H9 (cell line): ENCODE measurements around the gene NRXN3. TPM values are rescaled to one million over a fixed set of nuclear protein-coding genes. Genes with fewer than 3 reads are reported as not detected.

ENCODE experiments used
- DNase-seq: peaks from one replicate; pipeline ENCODE4 v3.0.0-alpha.2; 2017
- H2AFZ ChIP-seq: one replicate; pipeline ENCODE4 v1.6.1; 2013; ENCODE audit warnings: mild to moderate bottlenecking, low read length, control low read depth, moderate library complexity
- H2AK5ac ChIP-seq: 2 replicates; pipeline ENCODE4 v1.6.1; 2013; ENCODE audit warnings: low read length, control low read depth, mixed read lengths; ENCODE audit not compliant: insufficient read length
- H2BK120ac ChIP-seq: one replicate; pipeline ENCODE4 v1.6.1; 2013; ENCODE audit warnings: low read depth, mild to moderate bottlenecking, low read length, control low read depth, inconsistent platforms; ENCODE audit not compliant: poor library complexity, severe bottlenecking
- H2BK12ac ChIP-seq: 2 replicates; pipeline ENCODE4 v1.6.1; 2013; ENCODE audit warnings: low read length, control low read depth, mixed read lengths, low read depth; ENCODE audit not compliant: insufficient read length
- H2BK15ac ChIP-seq: 2 replicates; pipeline ENCODE4 v1.6.1; 2013; ENCODE audit warnings: low read depth, low read length, control low read depth
- H2BK20ac ChIP-seq: one replicate; pipeline ENCODE4 v1.6.1; 2013; ENCODE audit warnings: low read depth, mild to moderate bottlenecking, low read length, control low read depth, inconsistent platforms; ENCODE audit not compliant: poor library complexity, severe bottlenecking
- H2BK5ac ChIP-seq: 2 replicates; pipeline ENCODE4 v1.6.1; 2013; ENCODE audit warnings: low read length, control low read depth, mixed read lengths; ENCODE audit not compliant: insufficient read length
- H3K14ac ChIP-seq: 2 replicates; pipeline ENCODE4 v1.6.1; 2013; ENCODE audit warnings: low read length, control low read depth; ENCODE audit not compliant: insufficient read depth
- H3K18ac ChIP-seq: 2 replicates; pipeline ENCODE4 v1.6.1; 2013; ENCODE audit warnings: low read depth, mild to moderate bottlenecking, mixed read lengths, low read length, control low read depth; ENCODE audit not compliant: insufficient read length
- H3K23ac ChIP-seq: 2 replicates; pipeline ENCODE4 v1.6.1; 2013; ENCODE audit warnings: low read length, control low read depth, mixed read lengths, low read depth; ENCODE audit not compliant: insufficient read length
- H3K23me2 ChIP-seq: 2 replicates; pipeline ENCODE4 v1.6.1; 2013; ENCODE audit warnings: low read depth, mild to moderate bottlenecking, mixed read lengths, low read length, control low read depth; ENCODE audit not compliant: insufficient read length, poor library complexity, severe bottlenecking
- H3K27ac ChIP-seq: 2 replicates; pipeline ENCODE4 v1.5.1; 2013; ENCODE audit warnings: low read length, control low read depth, mixed read lengths, low read depth; ENCODE audit not compliant: insufficient read length
- H3K27me3 ChIP-seq: 2 replicates; pipeline ENCODE4 v1.6.1; 2013; ENCODE audit warnings: low read length, control low read depth, inconsistent platforms; ENCODE audit not compliant: insufficient read depth
- H3K4ac ChIP-seq: 2 replicates; pipeline ENCODE4 v1.6.1; 2013; ENCODE audit warnings: low read depth, mild to moderate bottlenecking, control low read depth, inconsistent platforms, low read length, moderate library complexity
- H3K4me1 ChIP-seq: 2 replicates; pipeline ENCODE4 v1.6.1; 2013; ENCODE audit warnings: low read length, control low read depth, inconsistent platforms; ENCODE audit not compliant: insufficient read depth
- H3K4me2 ChIP-seq: 2 replicates; pipeline ENCODE4 v1.6.1; 2013; ENCODE audit warnings: low read length, control low read depth, mixed read lengths; ENCODE audit not compliant: insufficient read length, insufficient read depth
- H3K56ac ChIP-seq: 2 replicates; pipeline ENCODE4 v1.6.1; 2013; ENCODE audit warnings: low read depth, mild to moderate bottlenecking, mixed read lengths, low read length, control low read depth; ENCODE audit not compliant: insufficient read length
- H3K79me1 ChIP-seq: 2 replicates; pipeline ENCODE4 v1.6.1; 2013; ENCODE audit warnings: low read depth, mild to moderate bottlenecking, moderate library complexity, low read length, control low read depth, inconsistent platforms; ENCODE audit not compliant: insufficient read depth, poor library complexity, severe bottlenecking
- H3K79me2 ChIP-seq: 2 replicates; pipeline ENCODE4 v1.6.1; 2013; ENCODE audit warnings: low read length, control low read depth, inconsistent platforms; ENCODE audit not compliant: insufficient read depth
- H3K9ac ChIP-seq: 2 replicates; pipeline ENCODE4 v1.6.1; 2013; ENCODE audit warnings: low read length, control low read depth, mixed read lengths; ENCODE audit not compliant: insufficient read length; ENCODE audit errors: extremely low read depth
- H3K9me3 ChIP-seq: one replicate; pipeline ENCODE4 v1.6.1; 2013; ENCODE audit warnings: low read depth, low read length, inconsistent platforms; ENCODE audit not compliant: control insufficient read depth
- H3T11ph ChIP-seq: one replicate; pipeline ENCODE4 v1.6.1; 2013; ENCODE audit warnings: mild to moderate bottlenecking, low read length, control low read depth, inconsistent platforms
- H4K20me1 ChIP-seq: one replicate; pipeline ENCODE4 v1.6.1; 2013; ENCODE audit not compliant: control insufficient read depth, insufficient read length, insufficient read depth
- H4K5ac ChIP-seq: 2 replicates; pipeline ENCODE4 v1.6.1; 2013; ENCODE audit warnings: low read depth, mild to moderate bottlenecking, mixed read lengths, low read length, control low read depth; ENCODE audit not compliant: insufficient read length
- H4K8ac ChIP-seq: replicated peaks from 2 replicates; pipeline ENCODE4 v1.6.1; 2013; ENCODE audit warnings: low read length, control low read depth, mixed read lengths, low read depth; ENCODE audit not compliant: insufficient read length
- H4K91ac ChIP-seq: 2 replicates; pipeline ENCODE4 v1.6.1; 2013; ENCODE audit warnings: low read depth, mild to moderate bottlenecking, moderate library complexity, mixed read lengths, low read length, control low read depth; ENCODE audit not compliant: insufficient read length
- H3K27ac Mint-ChIP-seq, 3 experiments: 2 replicates in 2 of 3; 3 replicates in 1 of 3; pipeline ENCODE4 v1.8.0; 2020 to 2021; ENCODE audit warnings: mixed read lengths in 3 of 3, mild to moderate bottlenecking in 1 of 3, moderate library complexity in 1 of 3
- H3K27me3 Mint-ChIP-seq: 2 replicates; pipeline ENCODE4 v1.8.0; 2021; ENCODE audit warnings: low read depth, mild to moderate bottlenecking, moderate library complexity, mixed read lengths
- H3K36me3 Mint-ChIP-seq, 3 experiments: 2 replicates in 2 of 3; 3 replicates in 1 of 3; pipeline ENCODE4 v1.8.0; 2020 to 2021; ENCODE audit warnings: low read depth in 3 of 3, mixed read lengths in 3 of 3; ENCODE audit not compliant: insufficient read depth in 1 of 3
- H3K4me1 Mint-ChIP-seq, 2 experiments: 2 replicates each; pipeline ENCODE4 v1.8.0; 2020; ENCODE audit warnings: mixed read lengths in 2 of 2
- H3K4me3 Mint-ChIP-seq, 2 experiments: 2 replicates in 1 of 2; 3 replicates in 1 of 2; pipeline ENCODE4 v1.8.0; 2020 to 2021; ENCODE audit warnings: mild to moderate bottlenecking in 2 of 2, mixed read lengths in 2 of 2, moderate library complexity in 1 of 2
- H3K9me3 Mint-ChIP-seq, 2 experiments: 2 replicates in 1 of 2; 3 replicates in 1 of 2; pipeline ENCODE4 v1.8.0; 2020; ENCODE audit warnings: mild to moderate bottlenecking in 2 of 2, mixed read lengths in 2 of 2, moderate library complexity in 1 of 2
- WGBS: extraction: QIAGEN DNeasy Blood & Tissue Kit; methylation state at CpG from one replicate; pipeline ENCODE4 v1.1.7; 2013; ENCODE audit warnings: missing lambda C conversion rate, low lambda C conversion rate, mixed read lengths; ENCODE audit not compliant: insufficient read length; ENCODE audit errors: extremely low coverage; 5-methylcytosine and 5-hydroxymethylcytosine counted together
- total RNA-seq: library from RNA; stranded (reverse); gene quantifications from 2 replicates; pipeline ENCODE4 v1.2.1, GENCODE V29; 2021
- TF ChIP-seq, protein P1 (sequence below): fragments of 200-600 bp; sonication (generic); conservative IDR thresholded peaks from 3 replicates; pipeline ENCODE4 v1.8.0; 2021; ENCODE audit warnings: antibody characterized with exemption, mild to moderate bottlenecking

The NRXN3 gene
- total RNA-seq, 1 experiment from 2014 or later = 1.8 TPM

DNA sequence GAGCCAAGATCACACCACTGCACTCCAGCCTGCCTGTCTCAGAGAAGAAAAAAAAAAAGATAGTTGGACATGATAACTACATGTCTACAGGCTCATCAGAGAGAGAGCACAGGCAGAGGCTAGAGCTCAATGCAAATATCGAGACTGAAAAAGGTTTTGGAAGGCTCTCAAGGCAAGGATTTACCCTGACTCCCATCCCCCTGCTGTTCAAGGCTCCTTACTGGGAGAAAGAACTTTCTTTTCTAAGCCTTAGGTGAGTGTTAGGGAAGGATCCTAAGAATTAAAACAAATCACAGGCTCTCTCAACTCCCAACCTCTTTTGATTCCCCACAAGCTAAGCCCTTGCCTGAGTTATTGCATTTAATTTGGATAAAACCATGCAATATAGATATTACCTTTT is 1516.0 kb downstream of the NRXN3 start:
- no peaks in the 10 kb centered on the region for H3K9me3 ChIP-seq
- no peaks in the 10 kb centered on the region for H3K36me3 Mint-ChIP-seq
- H2BK12ac ChIP-seq = no peak overlapping the region
- peak overlapping the region in 1 of 3 experiments; percentile 59; a peak in 1 of 7 replicates for H3K27ac Mint-ChIP-seq
- WGBS = no CpG with 5 or more reads among the region's 1 CpG
- H2BK15ac ChIP-seq = no peak overlapping the region
- no peak overlapping the region for H3K56ac ChIP-seq
- no peak overlapping the region for H2BK120ac ChIP-seq
- no peak overlapping the region for H2AFZ ChIP-seq
- no peak overlapping the region for H3K9ac ChIP-seq
- DNase-seq = no peak
- no peak overlapping the region for H3K4me3 Mint-ChIP-seq
- peaks cover 4 to 7% of the 10 kb centered on the region in 2 experiments; a peak in 3 of 4 replicates for H3K4me1 Mint-ChIP-seq
- no peak overlapping the region for H3K14ac ChIP-seq
- H4K20me1 ChIP-seq = no peaks in the 10 kb centered on the region
- no peak overlapping the region for H3T11ph ChIP-seq
- H3K23me2 ChIP-seq = no peaks in the 10 kb centered on the region
- no peak overlapping the region for H4K5ac ChIP-seq
- no peaks in the 10 kb centered on the region for H3K27me3 ChIP-seq
- H3K27ac ChIP-seq = no peak overlapping the region
- H2BK5ac ChIP-seq = no peak overlapping the region
- H3K23ac ChIP-seq = no peak overlapping the region
- H2BK20ac ChIP-seq = no peak overlapping the region
- no peak overlapping the region for H3K4ac ChIP-seq
- H3K4me1 ChIP-seq = no peaks in the 10 kb centered on the region
- TF ChIP-seq, protein P1, sequence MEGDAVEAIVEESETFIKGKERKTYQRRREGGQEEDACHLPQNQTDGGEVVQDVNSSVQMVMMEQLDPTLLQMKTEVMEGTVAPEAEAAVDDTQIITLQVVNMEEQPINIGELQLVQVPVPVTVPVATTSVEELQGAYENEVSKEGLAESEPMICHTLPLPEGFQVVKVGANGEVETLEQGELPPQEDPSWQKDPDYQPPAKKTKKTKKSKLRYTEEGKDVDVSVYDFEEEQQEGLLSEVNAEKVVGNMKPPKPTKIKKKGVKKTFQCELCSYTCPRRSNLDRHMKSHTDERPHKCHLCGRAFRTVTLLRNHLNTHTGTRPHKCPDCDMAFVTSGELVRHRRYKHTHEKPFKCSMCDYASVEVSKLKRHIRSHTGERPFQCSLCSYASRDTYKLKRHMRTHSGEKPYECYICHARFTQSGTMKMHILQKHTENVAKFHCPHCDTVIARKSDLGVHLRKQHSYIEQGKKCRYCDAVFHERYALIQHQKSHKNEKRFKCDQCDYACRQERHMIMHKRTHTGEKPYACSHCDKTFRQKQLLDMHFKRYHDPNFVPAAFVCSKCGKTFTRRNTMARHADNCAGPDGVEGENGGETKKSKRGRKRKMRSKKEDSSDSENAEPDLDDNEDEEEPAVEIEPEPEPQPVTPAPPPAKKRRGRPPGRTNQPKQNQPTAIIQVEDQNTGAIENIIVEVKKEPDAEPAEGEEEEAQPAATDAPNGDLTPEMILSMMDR = no peak
- H4K8ac ChIP-seq = no peak overlapping the region
- H3K4me2 ChIP-seq = no peak overlapping the region
- no peak overlapping the region for H4K91ac ChIP-seq
- H3K18ac ChIP-seq = no peak overlapping the region
- no peaks in the 10 kb centered on the region for H3K27me3 Mint-ChIP-seq
- no peak overlapping the region for H2AK5ac ChIP-seq
- no peaks in the 10 kb centered on the region for H3K79me2 ChIP-seq
- no peaks in the 10 kb centered on the region for H3K79me1 ChIP-seq
- no peaks in the 10 kb centered on the region; a peak in 1 of 5 replicates for H3K9me3 Mint-ChIP-seq
